Measurements from ENCODE around the gene ZIC1.

Gene ZIC1

DNA sequence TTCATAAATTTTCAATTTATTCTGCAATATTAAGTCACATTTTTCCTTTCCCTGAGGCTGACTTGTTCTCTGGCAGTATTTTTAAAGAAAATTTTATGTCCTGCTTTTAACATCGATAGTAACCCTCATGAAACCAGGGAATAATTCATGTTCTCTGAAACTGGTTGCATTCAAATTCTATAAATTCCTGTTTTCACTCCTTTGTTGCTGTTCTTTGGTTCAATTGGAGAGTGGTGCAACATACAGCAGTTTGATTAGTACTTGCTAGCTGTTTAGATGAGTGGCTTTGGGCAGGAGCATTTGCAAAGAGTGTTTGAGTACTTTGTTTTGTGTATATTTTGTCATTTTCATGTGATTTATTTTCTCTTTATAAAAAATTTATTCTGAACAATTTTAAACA is 19.2 kb downstream of the ZIC1 start:
- TF ChIP-seq EGR1 (IDR thresholded peaks at IDR 0.05) (no peak), FOXM1 (IDR thresholded peaks at IDR 0.05; ENCODE audit: borderline replicate concordance, low read depth) (no peak), RAD21 (IDR thresholded peaks at IDR 0.05; ENCODE audit: low read depth) (no peak), TAF1 (IDR thresholded peaks at IDR 0.05; ENCODE audit: low read depth) (no peak)

DNA sequence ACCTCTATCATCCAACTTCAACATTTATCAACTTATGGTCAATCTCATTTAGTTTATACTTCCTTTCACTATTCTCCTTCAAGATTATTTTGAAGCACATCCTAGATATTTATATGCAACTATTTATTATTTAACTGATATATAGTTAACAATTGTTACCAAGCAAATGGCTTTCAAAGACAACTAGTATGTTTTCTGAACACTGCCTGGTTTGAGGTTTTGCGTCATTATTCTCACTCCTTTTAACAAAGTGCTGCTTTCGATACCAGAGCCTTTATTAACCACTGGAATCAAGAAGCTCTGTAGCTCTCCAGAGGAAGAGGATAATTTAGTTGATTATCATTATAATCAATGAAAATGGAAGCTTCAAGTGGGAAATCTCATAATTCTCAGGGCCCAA is 19.6 kb downstream of the ZIC1 start:
- TF ChIP-seq CREB1 (IDR thresholded peaks at IDR 0.05; ENCODE audit: low read depth) (no peak), EGR1 (IDR thresholded peaks at IDR 0.05) (no peak)
- TF ChIP-seq, protein P1, sequence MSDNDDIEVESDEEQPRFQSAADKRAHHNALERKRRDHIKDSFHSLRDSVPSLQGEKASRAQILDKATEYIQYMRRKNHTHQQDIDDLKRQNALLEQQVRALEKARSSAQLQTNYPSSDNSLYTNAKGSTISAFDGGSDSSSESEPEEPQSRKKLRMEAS (IDR thresholded peaks at IDR 0.05) = no peak

DNA sequence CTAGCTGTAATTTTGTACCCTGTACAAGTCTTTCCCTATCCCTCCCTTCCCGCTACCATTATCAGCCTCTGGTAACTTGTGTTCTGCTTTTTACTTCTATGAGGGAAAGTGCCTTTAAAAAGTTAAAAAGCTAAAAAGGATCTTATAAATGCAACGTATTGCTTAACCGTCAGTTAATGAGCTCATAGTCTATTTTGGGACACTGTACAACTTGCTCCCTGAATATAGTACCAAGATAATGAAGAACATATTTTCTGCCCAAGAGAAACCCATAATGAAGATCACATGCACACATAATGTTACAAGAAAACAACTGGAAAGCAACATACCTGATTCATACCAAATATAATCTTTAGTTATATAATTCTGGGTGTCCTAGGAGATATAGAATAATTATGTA is 22.6 kb downstream of the ZIC1 start:
- TF ChIP-seq, protein P2, sequence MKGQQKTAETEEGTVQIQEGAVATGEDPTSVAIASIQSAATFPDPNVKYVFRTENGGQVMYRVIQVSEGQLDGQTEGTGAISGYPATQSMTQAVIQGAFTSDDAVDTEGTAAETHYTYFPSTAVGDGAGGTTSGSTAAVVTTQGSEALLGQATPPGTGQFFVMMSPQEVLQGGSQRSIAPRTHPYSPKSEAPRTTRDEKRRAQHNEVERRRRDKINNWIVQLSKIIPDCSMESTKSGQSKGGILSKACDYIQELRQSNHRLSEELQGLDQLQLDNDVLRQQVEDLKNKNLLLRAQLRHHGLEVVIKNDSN (IDR thresholded peaks at IDR 0.05) = no peak
- TF ChIP-seq, protein P1 (IDR thresholded peaks at IDR 0.05) = no peak
- no peak for TF ChIP-seq CEBPB (IDR thresholded peaks at IDR 0.05)
- TF ChIP-seq YY1 (IDR thresholded peaks at IDR 0.05; ENCODE audit: low read depth) = no peak
- TF ChIP-seq NFIC (IDR thresholded peaks at IDR 0.05) = no peak
- no peak for TF ChIP-seq EGR1 (IDR thresholded peaks at IDR 0.05)
- TF ChIP-seq, protein P3, sequence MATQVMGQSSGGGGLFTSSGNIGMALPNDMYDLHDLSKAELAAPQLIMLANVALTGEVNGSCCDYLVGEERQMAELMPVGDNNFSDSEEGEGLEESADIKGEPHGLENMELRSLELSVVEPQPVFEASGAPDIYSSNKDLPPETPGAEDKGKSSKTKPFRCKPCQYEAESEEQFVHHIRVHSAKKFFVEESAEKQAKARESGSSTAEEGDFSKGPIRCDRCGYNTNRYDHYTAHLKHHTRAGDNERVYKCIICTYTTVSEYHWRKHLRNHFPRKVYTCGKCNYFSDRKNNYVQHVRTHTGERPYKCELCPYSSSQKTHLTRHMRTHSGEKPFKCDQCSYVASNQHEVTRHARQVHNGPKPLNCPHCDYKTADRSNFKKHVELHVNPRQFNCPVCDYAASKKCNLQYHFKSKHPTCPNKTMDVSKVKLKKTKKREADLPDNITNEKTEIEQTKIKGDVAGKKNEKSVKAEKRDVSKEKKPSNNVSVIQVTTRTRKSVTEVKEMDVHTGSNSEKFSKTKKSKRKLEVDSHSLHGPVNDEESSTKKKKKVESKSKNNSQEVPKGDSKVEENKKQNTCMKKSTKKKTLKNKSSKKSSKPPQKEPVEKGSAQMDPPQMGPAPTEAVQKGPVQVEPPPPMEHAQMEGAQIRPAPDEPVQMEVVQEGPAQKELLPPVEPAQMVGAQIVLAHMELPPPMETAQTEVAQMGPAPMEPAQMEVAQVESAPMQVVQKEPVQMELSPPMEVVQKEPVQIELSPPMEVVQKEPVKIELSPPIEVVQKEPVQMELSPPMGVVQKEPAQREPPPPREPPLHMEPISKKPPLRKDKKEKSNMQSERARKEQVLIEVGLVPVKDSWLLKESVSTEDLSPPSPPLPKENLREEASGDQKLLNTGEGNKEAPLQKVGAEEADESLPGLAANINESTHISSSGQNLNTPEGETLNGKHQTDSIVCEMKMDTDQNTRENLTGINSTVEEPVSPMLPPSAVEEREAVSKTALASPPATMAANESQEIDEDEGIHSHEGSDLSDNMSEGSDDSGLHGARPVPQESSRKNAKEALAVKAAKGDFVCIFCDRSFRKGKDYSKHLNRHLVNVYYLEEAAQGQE (IDR thresholded peaks at IDR 0.05; ENCODE audit: low read depth) = no peak
- no peak for TF ChIP-seq TCF12 (IDR thresholded peaks at IDR 0.05; ENCODE audit: low read depth)

DNA sequence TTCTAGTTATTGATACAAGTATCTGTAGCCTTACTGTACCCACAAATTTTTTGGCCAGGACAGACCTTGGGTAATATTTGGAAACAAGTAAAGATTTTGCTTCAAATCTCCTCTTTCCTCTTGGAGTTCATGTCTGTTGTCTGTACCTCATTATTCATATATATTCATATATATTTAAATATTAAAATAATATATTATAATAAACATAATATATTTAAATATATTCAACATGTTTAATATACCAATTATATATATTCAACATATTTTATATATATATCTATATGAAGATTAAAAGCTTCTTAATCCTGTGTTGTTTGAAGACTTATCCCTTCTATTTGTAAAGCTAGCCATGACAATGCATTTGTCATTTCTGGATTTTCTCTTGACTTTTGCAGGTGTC is 38.1 kb downstream of the ZIC1 start:
- TF ChIP-seq YY1 (IDR thresholded peaks at IDR 0.05; ENCODE audit: low read depth) = no peak
- TF ChIP-seq, protein P2 (IDR thresholded peaks at IDR 0.05) = no peak
- no peak for TF ChIP-seq TAF1 (IDR thresholded peaks at IDR 0.05; ENCODE audit: low read depth)
- TF ChIP-seq, protein P1 (IDR thresholded peaks at IDR 0.05) = no peak
- TF ChIP-seq, protein P3 (IDR thresholded peaks at IDR 0.05; ENCODE audit: low read depth) = no peak

DNA sequence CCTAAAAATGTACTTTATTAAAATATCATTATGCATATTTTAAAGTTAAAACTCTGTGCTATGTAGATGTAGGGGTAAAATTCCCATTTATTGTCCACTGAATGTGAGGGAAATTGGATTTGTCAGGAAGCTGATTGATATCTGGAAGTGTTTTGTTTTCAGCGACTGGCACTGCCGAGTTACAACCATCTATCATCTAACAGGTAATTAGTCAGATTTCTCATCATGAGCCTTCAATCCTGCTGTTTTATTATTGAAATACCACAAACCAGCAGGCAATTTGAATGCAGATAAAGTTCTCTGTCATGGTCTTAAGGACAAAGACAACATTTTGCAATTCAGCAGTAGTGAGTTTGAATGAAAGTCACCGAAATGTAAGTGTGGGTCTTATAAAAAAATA is 40.5 kb downstream of the ZIC1 start:
- no peak for TF ChIP-seq ZBTB7A (IDR thresholded peaks at IDR 0.05; ENCODE audit: low read depth)
- TF ChIP-seq TCF12 (IDR thresholded peaks at IDR 0.05; ENCODE audit: low read depth) = no peak
- TF ChIP-seq, protein P3 (IDR thresholded peaks at IDR 0.05; ENCODE audit: low read depth) = no peak
- TF ChIP-seq TAF1 (IDR thresholded peaks at IDR 0.05; ENCODE audit: low read depth) = no peak
- no peak for TF ChIP-seq YY1 (IDR thresholded peaks at IDR 0.05; ENCODE audit: low read depth)
- TF ChIP-seq NFIC (IDR thresholded peaks at IDR 0.05) = no peak
- no peak for TF ChIP-seq FOXM1 (IDR thresholded peaks at IDR 0.05; ENCODE audit: borderline replicate concordance, low read depth)
- TF ChIP-seq RAD21 (IDR thresholded peaks at IDR 0.05; ENCODE audit: low read depth) = no peak
- no peak for TF ChIP-seq CREB1 (IDR thresholded peaks at IDR 0.05; ENCODE audit: low read depth)
- TF ChIP-seq, protein P2 (IDR thresholded peaks at IDR 0.05) = no peak
- TF ChIP-seq EP300 (IDR thresholded peaks at IDR 0.05; ENCODE audit: borderline replicate concordance) = no peak
- no peak for TF ChIP-seq TEAD4 (IDR thresholded peaks at IDR 0.05)
- no peak for TF ChIP-seq CEBPB (IDR thresholded peaks at IDR 0.05)
- TF ChIP-seq EGR1 (IDR thresholded peaks at IDR 0.05) = no peak
- TF ChIP-seq, protein P1 (IDR thresholded peaks at IDR 0.05) = no peak

Data from Ishikawa (cell line).